DMS 273 treated with DMSO at 0.1 percent for 48 hours (cell line): Measurements from ENCODE around the gene SYPL1.

Experiments used
- DNase-seq: peaks from one replicate; lab custom pipeline; 2025; lab: John Stamatoyannopoulos, UW

SYPL1 gene

GRCh38 chr7:106065575-106066500 lies 46.3 kb downstream of the SYPL1 start:
- no peak for DNase-seq

DNA sequence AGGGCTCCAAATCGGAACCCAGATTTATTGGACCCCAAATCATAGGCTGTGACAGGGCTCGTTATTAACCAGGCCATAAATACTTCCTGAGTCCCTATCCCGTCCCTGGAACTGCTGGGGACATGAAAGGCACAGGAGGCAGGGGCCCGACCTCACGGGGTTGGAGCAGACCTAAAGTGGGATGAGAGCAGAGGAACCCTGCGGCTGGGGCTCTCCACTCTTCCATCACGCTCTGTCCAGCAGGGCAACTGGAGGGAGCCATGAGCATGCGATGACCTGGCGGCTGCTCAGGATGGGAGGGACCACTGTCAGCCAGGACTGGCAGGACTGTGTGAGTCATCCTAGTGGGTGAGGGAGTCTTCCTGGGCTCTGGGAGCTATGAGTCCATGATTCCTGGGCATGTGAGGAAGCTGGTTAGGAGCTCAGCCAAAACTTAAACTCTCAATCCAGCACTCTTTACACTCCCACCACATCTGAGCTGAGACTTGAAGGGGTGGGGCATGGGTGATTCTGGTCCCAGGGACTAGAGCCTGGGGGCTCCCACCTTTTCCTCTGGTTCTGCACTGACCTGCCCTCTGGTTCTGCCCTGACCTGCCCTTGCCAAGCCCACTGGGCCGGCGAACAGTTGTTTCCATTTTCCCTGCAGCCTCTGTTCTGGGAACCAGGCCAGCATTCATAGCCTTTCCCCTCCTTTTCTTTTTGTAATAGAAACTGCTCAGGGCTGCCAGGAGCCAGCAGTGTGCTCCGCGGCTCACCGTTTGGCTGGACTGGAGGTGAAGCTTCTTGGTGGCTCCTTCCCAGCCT lies 47.1 kb downstream of the SYPL1 start:
- DNase-seq: peak; percentile 97

DNA sequence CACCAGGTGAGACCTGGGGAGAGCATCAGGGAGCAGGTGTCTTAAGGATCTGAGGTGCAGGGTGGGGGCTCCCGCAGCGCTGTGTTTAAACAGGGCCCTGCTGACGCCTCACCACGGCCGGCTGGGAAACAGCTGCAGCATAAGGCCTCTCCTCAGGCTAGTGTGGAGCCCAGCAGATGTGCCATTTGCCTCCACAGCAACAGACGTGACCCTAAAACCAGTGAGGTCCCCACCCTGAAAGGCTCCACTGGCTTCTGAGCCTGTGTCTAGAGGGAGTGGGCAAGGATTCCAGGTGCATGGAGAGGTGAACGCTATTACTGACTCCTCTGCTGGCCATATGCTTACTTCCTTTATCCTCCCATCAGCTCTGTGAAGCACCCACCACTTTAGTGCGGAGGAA lies 47.8 kb downstream of the SYPL1 start:
- peak; percentile 81 for DNase-seq

- DNase-seq: no peak
Observed at GRCh38 chr7:106063692-106064091, 48.4 kb downstream of the SYPL1 start.

GRCh38 chr7:106063024-106063423 lies 49.1 kb downstream of the SYPL1 start:
- DNase-seq: no peak

DNA sequence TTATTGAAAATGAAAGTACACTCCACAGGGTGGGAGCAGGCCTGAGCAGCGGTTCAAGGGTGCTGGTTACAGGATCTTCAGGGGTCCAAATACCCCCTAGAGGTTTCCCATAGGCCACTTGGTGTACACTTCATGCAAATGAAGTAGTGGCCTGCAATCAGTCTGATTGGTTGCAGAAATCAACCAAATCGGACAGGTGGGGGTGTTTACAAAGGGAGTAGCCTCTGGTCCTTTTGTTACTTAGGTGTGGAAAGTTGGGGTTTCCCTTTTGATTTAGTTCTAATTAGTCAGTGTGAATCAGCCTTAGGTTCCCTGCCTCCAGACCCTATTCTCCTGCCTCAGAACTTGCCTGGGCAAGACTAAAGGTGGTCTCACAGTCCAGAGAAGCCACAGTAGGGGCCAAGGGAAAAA lies 49.6 kb downstream of the SYPL1 start:
- DNase-seq: no peak

- DNase-seq: no peak
Observed at GRCh38 chr7:106062006-106062405, 50.1 kb downstream of the SYPL1 start.

DNA sequence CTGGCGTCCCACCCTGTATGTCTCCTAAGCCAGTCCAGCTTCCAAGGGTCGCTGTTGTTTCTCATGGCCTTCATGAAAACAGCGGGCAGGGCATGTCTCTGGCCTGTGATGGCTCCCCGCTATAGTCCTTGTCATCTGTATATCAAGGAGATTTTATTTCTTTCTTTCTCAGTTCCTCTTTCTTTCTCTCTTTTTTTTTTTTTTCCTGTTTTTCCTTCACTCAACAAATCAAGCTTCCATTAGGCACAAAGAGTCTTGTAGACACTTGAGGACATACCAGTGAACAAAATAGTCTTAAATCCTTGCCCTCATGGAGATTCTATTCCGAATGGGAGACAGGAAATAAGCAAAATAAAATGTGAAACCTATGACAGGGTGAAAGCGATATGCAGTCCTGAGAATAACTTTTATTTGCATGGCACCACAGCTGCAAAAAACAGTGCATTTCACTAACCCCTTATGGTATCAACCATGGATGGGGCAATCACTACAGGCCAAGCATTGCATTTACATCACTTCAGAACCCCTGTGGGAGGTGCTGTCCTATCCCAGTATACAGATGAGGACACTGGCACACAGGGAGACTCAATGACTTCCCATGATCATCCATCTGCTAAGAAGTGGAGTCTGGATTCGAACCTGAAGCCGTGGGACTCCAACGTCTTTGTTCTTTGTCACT lies 50.7 kb downstream of the SYPL1 start:
- no peak for DNase-seq

DNA sequence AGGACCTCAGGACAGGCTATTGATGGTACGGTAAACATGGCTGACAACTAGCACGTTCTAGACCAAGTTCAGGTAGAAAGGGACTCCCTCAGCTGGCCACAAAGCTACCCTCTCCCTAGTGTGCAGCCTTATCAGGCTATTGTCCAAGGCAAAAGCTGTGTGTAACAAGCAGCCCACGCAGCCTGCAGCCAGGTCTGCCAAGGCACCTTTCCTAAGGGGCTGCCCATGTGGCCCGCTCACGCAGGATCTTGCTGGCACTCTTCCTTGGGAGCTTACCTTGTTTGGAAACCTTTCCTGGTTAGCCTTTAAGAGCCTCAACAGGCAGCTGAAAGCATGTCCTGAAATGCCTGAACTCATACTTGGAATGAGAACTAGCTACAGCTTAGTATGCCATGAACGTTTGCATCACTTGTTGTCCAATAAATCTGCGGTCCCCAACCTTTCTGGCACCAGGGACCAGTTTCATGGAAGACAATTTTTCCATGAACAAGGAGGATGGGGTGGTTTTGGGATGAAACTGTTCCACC lies 51.7 kb downstream of the SYPL1 start:
- no peak for DNase-seq

- no peak for DNase-seq
Observed at GRCh38 chr7:106059556-106059955, 52.6 kb downstream of the SYPL1 start.

DNA sequence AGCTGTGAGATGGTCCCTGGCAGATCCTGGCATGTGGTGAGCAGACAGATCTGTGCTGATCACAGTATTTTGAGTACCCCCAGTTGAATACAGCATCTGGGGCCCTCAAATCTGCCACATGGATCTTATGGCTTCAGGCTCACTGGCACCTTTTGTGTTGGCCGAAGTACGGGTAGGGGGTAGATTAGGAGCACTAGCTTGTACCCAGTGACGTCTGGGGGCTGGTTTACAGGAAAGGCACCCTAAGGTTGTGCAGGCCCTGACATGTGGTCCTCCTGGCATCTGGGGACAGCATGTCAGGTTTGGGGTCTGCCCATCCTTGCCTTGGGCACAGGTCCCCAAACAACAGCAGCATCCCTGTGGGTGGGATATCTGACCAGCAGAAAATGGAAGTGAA lies 53.2 kb downstream of the SYPL1 start:
- peak; percentile 60 for DNase-seq

- DNase-seq: peak; percentile 96
Observed at GRCh38 chr7:106057962-106058927, 53.9 kb downstream of the SYPL1 start.

GRCh38 chr7:106057204-106057961 lies 54.7 kb downstream of the SYPL1 start:
- no peak for DNase-seq

DNA sequence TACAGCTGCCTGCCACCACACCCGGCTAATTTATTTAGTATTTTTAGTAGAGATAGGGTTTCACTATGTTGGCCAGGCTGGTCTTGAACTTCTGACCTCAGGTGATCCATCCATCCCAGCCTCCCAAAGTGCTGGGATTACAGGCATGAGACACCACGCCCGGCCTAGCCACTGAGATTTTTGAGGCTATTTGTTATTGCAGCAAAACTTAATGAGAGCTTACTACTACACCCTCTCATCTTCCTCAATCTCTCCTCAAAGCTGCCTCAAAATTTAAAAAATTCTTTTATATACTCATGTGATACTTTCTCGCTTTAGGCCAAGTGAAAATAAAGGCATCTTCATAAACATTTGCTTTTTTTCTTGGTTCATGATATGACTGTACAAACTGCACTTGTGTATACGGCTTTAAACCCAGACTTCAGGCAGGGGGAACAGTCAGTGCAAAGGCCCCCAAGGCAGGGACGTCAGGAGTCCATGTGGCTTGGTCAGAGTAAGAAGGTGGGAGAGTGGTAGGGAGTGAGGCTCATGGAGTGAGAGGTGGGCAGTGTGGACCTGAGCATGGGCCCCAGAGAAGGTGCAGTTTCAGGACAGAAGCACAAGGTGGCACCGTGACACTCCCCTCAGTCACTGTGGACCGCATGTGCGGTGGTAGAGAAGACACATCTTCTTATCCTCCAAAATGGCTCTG lies 55.5 kb downstream of the SYPL1 start:
- DNase-seq: peak; percentile 81

DNA sequence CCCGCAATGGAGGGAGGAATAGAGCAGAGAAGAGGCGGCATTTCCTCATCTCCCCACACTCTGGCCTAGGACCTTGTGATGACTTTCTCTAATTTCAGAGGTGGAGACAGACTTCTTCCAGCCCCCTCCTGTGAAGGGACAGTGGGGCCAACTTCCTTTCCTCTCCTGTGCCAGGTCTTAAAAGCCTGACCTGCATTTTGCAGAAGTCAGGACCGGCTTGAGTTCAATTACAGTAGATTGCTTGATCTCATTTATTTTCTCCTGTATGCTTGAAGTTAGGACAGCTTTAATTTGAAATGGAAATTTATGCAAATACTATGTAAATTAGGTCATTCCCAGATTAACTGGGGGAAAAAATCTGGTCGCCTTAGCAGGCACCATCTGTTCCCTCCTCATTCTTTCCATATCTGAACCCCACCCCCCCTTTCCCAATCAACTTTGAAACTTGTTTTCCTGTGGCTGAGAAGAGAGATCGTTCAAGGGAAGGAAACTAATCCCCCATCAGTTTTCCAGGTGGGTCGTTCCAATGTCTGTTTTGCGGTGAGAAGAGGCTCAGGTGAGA lies 57.1 kb downstream of the SYPL1 start:
- DNase-seq: peak; percentile 94

DNA sequence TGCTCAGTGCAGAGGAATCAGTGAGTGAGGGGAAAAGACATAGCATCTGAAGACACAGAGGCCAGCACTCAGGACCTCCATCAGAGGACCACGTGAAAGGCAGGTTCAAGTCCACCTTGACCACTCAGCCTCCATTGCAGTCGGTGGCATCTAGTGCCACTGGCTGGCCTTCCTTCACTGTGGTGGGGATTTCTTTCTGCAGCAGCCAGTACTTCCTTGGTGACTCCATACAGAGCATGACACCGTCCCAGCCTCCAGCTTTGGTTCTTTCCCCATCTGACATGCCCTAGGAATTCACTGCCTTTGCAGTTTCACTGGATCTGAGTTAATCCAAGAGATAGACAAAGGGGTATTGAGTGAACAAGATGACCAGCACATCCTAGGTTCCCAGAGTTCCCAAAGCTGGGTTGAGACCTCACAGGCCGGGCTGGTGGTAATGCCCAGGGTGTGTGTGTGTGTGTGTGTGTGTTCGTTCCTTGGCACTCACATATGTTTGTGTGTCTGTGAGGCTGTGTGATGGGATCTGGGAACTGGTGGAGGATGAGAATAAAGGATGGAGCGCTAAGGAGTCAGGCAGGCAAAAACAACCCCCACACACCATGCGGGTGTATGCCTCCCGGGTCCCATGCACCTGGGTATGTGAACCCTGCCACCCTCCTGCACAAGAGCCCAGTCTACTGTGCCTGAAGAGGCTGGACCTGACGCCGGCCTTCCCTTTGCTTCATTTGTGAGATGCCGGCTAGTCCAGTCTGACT lies 57.8 kb downstream of the SYPL1 start:
- DNase-seq: no peak

DNA sequence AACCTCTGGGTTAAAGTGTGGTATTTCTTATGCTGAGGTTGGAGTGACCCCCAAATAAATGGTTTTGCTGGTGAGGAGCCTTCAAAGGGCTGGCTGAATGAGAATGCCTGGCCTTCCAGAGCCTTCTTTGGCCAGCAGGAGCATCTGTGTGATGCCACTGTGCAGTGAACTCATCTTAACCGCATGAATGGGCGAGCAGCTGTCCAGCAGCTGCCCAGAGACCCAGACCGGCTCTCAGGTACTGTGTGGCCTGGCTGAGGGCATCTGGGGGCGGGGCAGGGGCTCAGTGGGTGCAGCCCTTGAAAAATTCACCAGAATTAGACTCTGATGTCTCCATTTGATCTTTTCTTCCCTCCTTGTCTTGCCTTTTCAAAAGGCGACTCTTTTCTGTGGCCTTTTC lies 59.0 kb downstream of the SYPL1 start:
- DNase-seq: no peak

DNA sequence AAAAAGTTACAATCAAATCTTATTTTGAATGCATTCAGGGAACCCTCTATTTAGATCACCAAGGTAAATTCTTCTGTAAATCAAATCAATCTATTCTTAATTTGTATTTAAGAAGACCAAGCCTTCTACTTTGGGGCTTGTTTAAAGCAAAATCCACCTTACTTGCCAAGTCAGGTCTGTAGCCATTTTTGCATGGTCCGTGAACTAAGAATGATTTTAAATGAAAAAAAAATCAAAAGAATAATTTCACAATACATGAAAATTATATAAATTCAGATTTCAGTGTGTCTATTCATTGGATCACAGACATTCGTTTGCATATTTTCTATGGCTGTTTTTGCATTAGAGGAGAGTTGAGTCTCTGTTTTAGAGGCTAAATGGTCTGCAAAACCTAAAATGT lies 59.4 kb downstream of the SYPL1 start:
- DNase-seq: no peak

DNA sequence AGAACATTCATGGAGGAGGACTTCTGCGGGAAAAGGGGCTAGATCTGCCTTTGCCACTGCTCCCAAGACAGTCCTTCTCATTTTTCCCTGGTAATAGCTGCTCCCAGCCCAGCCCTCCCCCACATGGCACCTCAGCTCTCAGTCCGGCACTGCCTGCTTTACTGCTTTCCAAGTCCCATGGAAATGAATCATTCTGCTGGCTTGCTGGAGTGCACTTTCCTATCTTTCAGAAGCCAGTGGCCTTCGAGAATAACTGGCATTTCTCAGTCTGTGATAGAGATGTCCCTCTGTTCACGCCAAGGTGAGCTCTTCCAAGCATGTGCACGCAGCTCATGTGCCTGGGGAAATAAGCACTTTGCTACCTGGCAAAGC lies 61.4 kb downstream of the SYPL1 start:
- no peak for DNase-seq
